ENCODE data around the gene MBOAT2.

The MBOAT2 gene

GRCh38 chr2:8855010-8855409, 148.5 kb downstream of the MBOAT2 start:
- Histone ChIP-seq H4K20me1 (ENCODE audit: insufficient read depth, low read length) (no peaks in the 10 kb centered on the region), H2AFZ (ENCODE audit: low read depth, low read length) (no peak overlapping the region), H3K27ac (ENCODE audit: low read length) (no peak overlapping the region), H3K27me3 (ENCODE audit: low read depth, low read length) (peaks cover 15% of the 10 kb centered on the region; the same call in 1 of the 2 replicates), H3K36me3 (replicated peaks; ENCODE audit: low read depth, low read length) (no peaks in the 10 kb centered on the region), H3K9ac (ENCODE audit: low read length) (no peak overlapping the region), H3K79me2 (ENCODE audit: low read length) (no peaks in the 10 kb centered on the region), H3K4me1 (ENCODE audit: low read length) (no peaks in the 10 kb centered on the region), H3K9me3 (ENCODE audit: insufficient read depth, low read length) (no peaks in the 10 kb centered on the region), H3K4me3 (ENCODE audit: low read length) (no peak overlapping the region), H3K4me2 (ENCODE audit: low read length) (no peak overlapping the region)
- TF ChIP-seq EZH2phosphoT487 (IDR thresholded peaks at IDR 0.05; ENCODE audit: low read depth): no peak
- TF ChIP-seq CTCF (IDR thresholded peaks at IDR 0.05; ENCODE audit: low read depth, low read length): no peak

GRCh38 chr2:8853426-8853825, 150.1 kb downstream of the MBOAT2 start:
- no peaks in the 10 kb centered on the region for H3K9me3 ChIP-seq (ENCODE audit: insufficient read depth, low read length)
- TF ChIP-seq EZH2phosphoT487 (IDR thresholded peaks at IDR 0.05; ENCODE audit: low read depth) (no peak), CTCF (IDR thresholded peaks at IDR 0.05; ENCODE audit: low read depth, low read length) (no peak)
- H2AFZ ChIP-seq (ENCODE audit: low read depth, low read length): no peak overlapping the region
- no peaks in the 10 kb centered on the region for H3K36me3 ChIP-seq (replicated peaks; ENCODE audit: low read depth, low read length)
- no peaks in the 10 kb centered on the region for H4K20me1 ChIP-seq (ENCODE audit: insufficient read depth, low read length)
- no peak overlapping the region for H3K27ac ChIP-seq (ENCODE audit: low read length)
- H3K27me3 ChIP-seq (ENCODE audit: low read depth, low read length): peaks cover 15% of the 10 kb centered on the region; the same call in 1 of the 2 replicates
- no peaks in the 10 kb centered on the region for H3K79me2 ChIP-seq (ENCODE audit: low read length)
- H3K4me1 ChIP-seq (ENCODE audit: low read length): no peaks in the 10 kb centered on the region
- H3K4me3 ChIP-seq (ENCODE audit: low read length): no peak overlapping the region
- no peak overlapping the region for H3K4me2 ChIP-seq (ENCODE audit: low read length)
- no peak overlapping the region for H3K9ac ChIP-seq (ENCODE audit: low read length)

- no peak overlapping the region for H3K4me2 ChIP-seq (ENCODE audit: low read length)
Measured at GRCh38 chr2:8851811-8852560, 151.5 kb downstream of the MBOAT2 start.

More at GRCh38 chr2:8851811-8852560, 151.5 kb downstream of the MBOAT2 start:
- H3K9me3 ChIP-seq (ENCODE audit: insufficient read depth, low read length): no peaks in the 10 kb centered on the region
- no peaks in the 10 kb centered on the region for H3K4me1 ChIP-seq (ENCODE audit: low read length)
- H3K79me2 ChIP-seq (ENCODE audit: low read length): no peaks in the 10 kb centered on the region
- no peak overlapping the region for H2AFZ ChIP-seq (ENCODE audit: low read depth, low read length)
- TF ChIP-seq EZH2phosphoT487 (IDR thresholded peaks at IDR 0.05; ENCODE audit: low read depth) (no peak), CTCF (IDR thresholded peaks at IDR 0.05; ENCODE audit: low read depth, low read length) (no peak)
- no peaks in the 10 kb centered on the region for H3K36me3 ChIP-seq (replicated peaks; ENCODE audit: low read depth, low read length)
- peaks cover 15% of the 10 kb centered on the region; the same call in 1 of the 2 replicates for H3K27me3 ChIP-seq (ENCODE audit: low read depth, low read length)
- no peak overlapping the region for H3K9ac ChIP-seq (ENCODE audit: low read length)
- no peak overlapping the region for H3K4me3 ChIP-seq (ENCODE audit: low read length)
- H4K20me1 ChIP-seq (ENCODE audit: insufficient read depth, low read length): no peaks in the 10 kb centered on the region
- no peak overlapping the region for H3K27ac ChIP-seq (ENCODE audit: low read length)

All from OCI-LY3 (cell line).